Hypothalamus (tissue), 51 donors: ENCODE measurements around the gene CASQ1.
A peak's percentile ranks its signal among the peaks of the same experiment; 100 is the strongest.

ENCODE experiments used
- DNase-seq, 51 donors: peaks; one replicate each; lab custom pipeline; 2025; lab: John Stamatoyannopoulos, UW

CASQ1 gene

GRCh38 chr1:160168016-160168415 is 22.4 kb upstream of the CASQ1 start:
- DNase-seq: no peak

DNA sequence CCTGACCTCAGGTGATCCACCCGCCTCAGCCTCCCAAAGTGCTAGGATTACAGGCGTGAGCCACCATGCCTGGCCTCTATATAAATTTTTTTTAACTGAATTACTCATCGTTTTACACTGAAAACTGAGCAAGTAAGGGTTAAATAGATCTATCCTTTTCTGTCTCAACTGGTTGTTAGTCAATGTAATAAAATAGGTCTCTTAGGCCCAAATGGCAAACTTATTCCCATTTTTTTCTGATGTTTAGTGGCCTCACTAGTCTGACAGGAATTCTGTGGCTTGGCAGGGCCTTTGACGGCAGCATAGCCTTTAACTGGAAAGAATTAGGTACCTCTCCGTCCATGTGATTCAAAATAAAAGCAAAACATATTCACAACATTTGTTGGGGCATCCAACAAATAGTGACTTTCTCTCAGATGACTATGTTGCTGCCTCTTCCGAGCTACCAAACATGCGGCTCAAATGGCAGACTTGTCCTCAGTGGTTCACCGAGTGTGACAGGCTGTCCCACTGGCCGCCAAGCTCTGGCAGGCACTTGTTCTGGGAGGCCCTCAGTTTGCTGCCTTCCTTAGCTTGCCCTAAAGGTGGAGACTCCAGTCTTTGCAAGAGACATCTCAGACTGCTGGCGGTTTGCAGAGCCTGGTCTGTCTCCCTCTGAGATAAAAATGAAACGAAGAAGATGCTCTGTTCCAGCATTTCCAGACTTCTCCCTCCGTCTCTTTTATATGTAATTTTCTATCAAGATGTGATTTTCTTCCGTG is 21.6 kb upstream of the CASQ1 start:
- DNase-seq: peak in 1 of 51 donors; percentile 4

DNA sequence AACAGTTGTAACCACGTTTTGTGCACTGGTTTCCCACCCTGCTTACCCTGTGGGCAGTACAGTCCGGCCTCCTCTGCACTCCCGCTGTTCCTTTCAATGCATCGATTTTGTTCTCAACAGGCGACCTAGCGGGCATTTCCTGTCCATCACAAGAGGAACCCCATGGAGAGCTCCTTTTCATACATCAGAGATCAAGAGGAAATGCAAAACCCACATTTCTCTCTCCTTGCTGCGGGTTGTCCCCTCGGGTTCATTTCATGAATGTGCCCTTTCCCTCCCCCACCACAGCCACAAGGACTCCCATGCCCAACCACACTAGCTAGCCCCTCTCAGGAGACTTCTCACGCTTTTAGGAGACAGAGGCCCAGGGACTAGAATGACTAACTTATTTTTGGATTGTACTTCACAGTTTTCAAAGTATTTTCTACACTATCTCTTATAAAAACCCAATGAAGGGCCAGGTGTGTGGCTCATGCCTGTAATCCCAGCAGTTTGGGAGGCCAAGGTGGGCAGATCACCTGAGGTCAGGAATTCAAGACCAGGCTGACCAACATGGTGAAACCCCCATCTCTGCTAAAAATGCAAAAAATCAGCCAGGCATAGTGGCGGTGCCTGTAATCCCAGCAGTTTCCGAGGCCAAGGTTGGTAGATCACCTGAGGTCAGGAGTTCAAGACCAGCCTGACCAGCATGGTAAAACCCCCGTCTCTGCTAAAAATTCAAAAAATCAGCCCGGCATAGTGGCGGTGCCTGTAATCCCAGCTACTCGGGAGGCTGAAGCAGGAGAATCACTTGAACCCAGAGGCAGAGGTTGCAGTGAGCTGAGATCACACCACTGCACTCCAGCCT is 20.6 kb upstream of the CASQ1 start:
- DNase-seq: peak in 1 of 51 donors; percentile 19

GRCh38 chr1:160171354-160171753 is 19.0 kb upstream of the CASQ1 start:
- no peak for DNase-seq

DNA sequence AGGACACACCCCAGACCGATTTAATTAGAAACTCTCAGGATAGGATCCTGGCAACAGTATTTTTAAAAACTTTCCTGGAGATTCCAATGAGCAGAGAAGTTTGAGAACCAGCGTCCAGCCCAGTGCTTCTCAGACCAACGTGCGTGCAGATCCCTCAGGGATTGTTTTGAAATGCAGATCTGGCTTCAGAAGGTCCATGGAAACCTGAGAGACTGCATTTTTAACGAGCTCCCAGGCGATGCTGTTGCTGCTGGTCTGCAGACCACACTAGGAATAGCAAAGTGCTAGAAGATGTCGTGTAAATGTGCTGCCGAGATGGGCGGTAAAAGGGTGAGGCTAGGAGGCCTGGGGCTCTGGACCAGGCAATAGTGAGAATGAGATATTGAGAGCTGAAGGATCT is 18.4 kb upstream of the CASQ1 start:
- DNase-seq: no peak

GRCh38 chr1:160177231-160177630 is 13.1 kb upstream of the CASQ1 start:
- no peak for DNase-seq

GRCh38 chr1:160177667-160178066 is 12.7 kb upstream of the CASQ1 start:
- no peak for DNase-seq

DNA sequence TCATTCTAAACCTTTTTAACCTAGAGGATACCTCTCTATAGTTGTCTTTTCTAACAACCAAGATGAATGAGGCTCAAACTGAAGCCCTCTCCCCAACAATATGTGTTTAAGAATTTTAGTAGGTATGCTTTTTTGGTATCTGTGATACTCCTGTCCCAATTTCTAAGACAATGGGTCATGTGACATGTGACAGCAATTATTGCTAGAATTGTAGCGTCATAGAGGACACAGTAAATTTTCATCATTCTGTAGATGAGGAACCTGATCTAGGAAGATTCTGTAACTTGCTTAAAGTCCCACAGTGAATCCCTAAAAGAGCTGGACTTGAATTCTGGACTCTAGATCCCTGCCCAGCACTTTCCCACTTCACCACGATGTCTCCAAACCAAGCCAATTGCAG is 11.6 kb upstream of the CASQ1 start:
- DNase-seq: no peak

- no peak for DNase-seq
Measured at GRCh38 chr1:160179336-160179735, 11.0 kb upstream of the CASQ1 start.

DNA sequence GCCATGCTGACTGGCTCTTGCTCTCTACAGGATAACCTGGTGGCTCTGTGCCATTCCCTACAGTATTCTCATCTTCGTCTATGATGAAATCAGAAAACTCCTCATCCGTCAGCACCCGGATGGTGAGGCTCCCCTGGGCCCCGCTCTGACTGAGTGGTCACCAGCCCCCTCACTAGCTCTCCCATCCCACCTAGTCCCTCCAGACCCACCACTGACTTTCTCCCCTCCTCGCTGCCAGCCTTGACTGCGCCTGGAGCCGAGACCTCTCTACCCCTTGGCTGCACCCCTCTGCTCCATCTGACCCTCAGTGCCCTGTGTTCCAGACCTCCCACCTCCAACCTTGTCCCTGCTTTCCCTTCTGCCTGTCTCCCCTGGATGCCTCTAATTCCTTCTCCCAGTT is 4.1 kb upstream of the CASQ1 start:
- no peak for DNase-seq

GRCh38 chr1:160186729-160187128 is 3.6 kb upstream of the CASQ1 start:
- no peak for DNase-seq

GRCh38 chr1:160187407-160187806 is 3.0 kb upstream of the CASQ1 start:
- DNase-seq: no peak

- DNase-seq: no peak
Measured at GRCh38 chr1:160188341-160188740, 2.0 kb upstream of the CASQ1 start.

DNA sequence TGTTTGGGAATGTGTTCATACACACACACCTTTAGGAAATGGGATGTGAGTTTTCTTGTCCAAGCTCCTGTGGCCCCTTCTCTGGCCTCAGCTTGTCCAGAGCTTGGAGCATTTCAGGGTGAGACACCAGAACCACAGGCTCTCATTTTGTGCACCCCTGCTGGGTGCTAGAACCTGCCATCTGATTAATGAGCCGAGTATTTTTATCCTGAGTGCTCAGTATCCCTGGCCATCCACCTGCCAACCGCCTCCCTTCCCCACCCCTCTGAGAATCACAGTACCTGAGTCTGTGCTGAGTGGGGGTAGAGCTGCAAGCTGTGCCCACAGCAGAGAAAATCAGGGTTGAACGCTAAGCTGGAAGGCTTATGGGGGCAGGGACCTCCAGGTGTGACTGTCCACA is 1.4 kb downstream of the CASQ1 start:
- DNase-seq: no peak

- no peak for DNase-seq
Measured at GRCh38 chr1:160192234-160192633, 1.9 kb downstream of the CASQ1 start.

- DNase-seq: peak; percentile 20 to 89 (median 73)
Measured at GRCh38 chr1:160193091-160193819, 2.9 kb downstream of the CASQ1 start.

GRCh38 chr1:160193832-160194736 is 3.7 kb downstream of the CASQ1 start:
- DNase-seq: no peak

GRCh38 chr1:160194737-160195059 is 4.3 kb downstream of the CASQ1 start:
- DNase-seq: no peak

DNA sequence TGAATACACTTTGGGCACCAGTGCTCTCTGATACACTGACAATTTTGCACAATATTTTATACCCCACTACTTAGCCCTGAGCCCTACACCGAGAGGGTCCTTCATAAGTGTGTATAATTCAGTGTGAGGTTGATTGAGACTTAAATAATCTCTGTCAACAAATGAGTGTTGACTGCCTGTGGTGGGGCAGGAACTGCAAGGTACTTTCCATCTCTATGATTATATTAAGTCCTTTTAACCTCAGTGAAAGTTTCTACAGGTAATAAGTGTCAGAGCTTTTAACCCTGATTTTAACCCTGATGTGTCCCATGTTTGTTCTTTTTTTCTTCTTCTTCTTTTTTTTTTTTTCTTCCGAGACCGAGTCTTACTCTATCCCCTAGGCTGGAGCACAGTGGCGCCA is 5.8 kb downstream of the CASQ1 start:
- DNase-seq: no peak

- peak in 19 of 51 donors; percentile 6 to 48 (median 17) for DNase-seq
Measured at GRCh38 chr1:160197231-160197630, 6.9 kb downstream of the CASQ1 start.
